Mesenchymal stem cell (in vitro differentiated cells and primary cell): Measurements from ENCODE around the gene PRKCB.
A peak's percentile ranks its signal among the peaks of the same experiment; 100 is the strongest.

Source experiments
- DNase-seq: peaks from one replicate; pipeline ENCODE4 v3.0.0-alpha.2; 2013
- H2AFZ ChIP-seq: one replicate; pipeline ENCODE4 v1.6.1; 2013; ENCODE audit warnings: low read depth, mild to moderate bottlenecking, control low read depth, inconsistent platforms, low read length, moderate library complexity
- H2AK5ac ChIP-seq: 2 replicates; pipeline ENCODE4 v1.6.1; 2013; ENCODE audit warnings: low read length, moderate library complexity, mild to moderate bottlenecking, inconsistent platforms; ENCODE audit not compliant: severe bottlenecking
- H2BK120ac ChIP-seq: one replicate; pipeline ENCODE4 v1.6.1; 2013; ENCODE audit warnings: low read depth, mild to moderate bottlenecking, inconsistent platforms, low read length, moderate library complexity
- H2BK12ac ChIP-seq, 2 experiments: one replicate each; pipeline ENCODE4 v1.6.1; 2013; ENCODE audit warnings: inconsistent platforms in 2 of 2, low read length in 2 of 2, mild to moderate bottlenecking in 2 of 2, moderate library complexity in 2 of 2, control low read depth in 1 of 2
- H2BK15ac ChIP-seq: one replicate; pipeline ENCODE4 v1.6.1; 2013; ENCODE audit warnings: mild to moderate bottlenecking, low read depth, inconsistent platforms; ENCODE audit not compliant: poor library complexity, severe bottlenecking
- H2BK5ac ChIP-seq: 2 replicates; pipeline ENCODE4 v1.6.1; 2013; ENCODE audit warnings: low read depth, mild to moderate bottlenecking, low read length, control low read depth, inconsistent platforms; ENCODE audit not compliant: poor library complexity, severe bottlenecking
- H3K14ac ChIP-seq, 2 experiments: one replicate each; pipeline ENCODE4 v1.6.1; 2013; ENCODE audit warnings: inconsistent platforms in 2 of 2, low read length in 2 of 2, control low read depth in 1 of 2, mild to moderate bottlenecking in 1 of 2, moderate library complexity in 1 of 2
- H3K18ac ChIP-seq, 2 experiments: one replicate each; pipeline ENCODE4 v1.6.1; 2013; ENCODE audit warnings: inconsistent platforms in 2 of 2, low read length in 2 of 2, control low read depth in 1 of 2, low read depth in 1 of 2, mild to moderate bottlenecking in 1 of 2
- H3K23ac ChIP-seq, 2 experiments: one replicate each; pipeline ENCODE4 v1.6.1; 2013; ENCODE audit warnings: inconsistent platforms in 2 of 2, low read length in 2 of 2, mild to moderate bottlenecking in 2 of 2, moderate library complexity in 2 of 2, control low read depth in 1 of 2
- H3K27ac ChIP-seq: 2 replicates; pipeline ENCODE4 v1.5.1; 2013; ENCODE audit warnings: mild to moderate bottlenecking, moderate library complexity, low read length, control low read depth, inconsistent platforms; ENCODE audit not compliant: poor library complexity, severe bottlenecking
- H3K27me3 ChIP-seq, 2 experiments: 2 replicates each; pipeline versions ENCODE4 v1.6.1 to v1.7.0; 2013; ENCODE audit warnings: low read length in 2 of 2, mild to moderate bottlenecking in 2 of 2, moderate library complexity in 2 of 2, control low read depth in 1 of 2, inconsistent platforms in 1 of 2; ENCODE audit not compliant: control insufficient read depth in 1 of 2, insufficient read depth in 1 of 2
- H3K36me3 ChIP-seq, 2 experiments: 2 replicates each; pipeline versions ENCODE4 v1.6.1 to v1.7.0; 2013; ENCODE audit warnings: low read length in 2 of 2, control low read depth in 1 of 2, inconsistent platforms in 1 of 2, low read depth in 1 of 2, mild to moderate bottlenecking in 1 of 2; ENCODE audit not compliant: insufficient read depth in 2 of 2, control insufficient read depth in 1 of 2
- H3K4ac ChIP-seq, 2 experiments: one replicate each; pipeline ENCODE4 v1.6.1; 2013; ENCODE audit warnings: inconsistent platforms in 2 of 2, low read length in 2 of 2, mild to moderate bottlenecking in 2 of 2, moderate library complexity in 2 of 2, control low read depth in 1 of 2, low read depth in 1 of 2
- H3K4me1 ChIP-seq: 2 replicates; pipeline ENCODE4 v1.6.1; 2013; ENCODE audit warnings: low read depth, low read length, control low read depth; ENCODE audit not compliant: control insufficient read depth, insufficient read depth
- H3K4me2 ChIP-seq: 2 replicates; pipeline ENCODE4 v1.6.1; 2013; ENCODE audit warnings: low read length, mild to moderate bottlenecking, inconsistent platforms; ENCODE audit not compliant: poor library complexity, severe bottlenecking
- H3K4me3 ChIP-seq, 2 experiments: 2 replicates each; pipeline versions ENCODE4 v1.5.1 to v1.7.0; 2013; ENCODE audit warnings: low read length in 2 of 2, mild to moderate bottlenecking in 2 of 2, control low read depth in 1 of 2, low read depth in 1 of 2; ENCODE audit not compliant: insufficient read depth in 1 of 2
- H3K79me1 ChIP-seq: replicated peaks from 2 replicates; pipeline ENCODE4 v1.6.1; 2013; ENCODE audit warnings: mild to moderate bottlenecking, control low read depth, low read length, inconsistent platforms; ENCODE audit not compliant: poor library complexity, severe bottlenecking
- H3K9ac ChIP-seq: 2 replicates; pipeline ENCODE4 v1.7.0; 2013; ENCODE audit warnings: mild to moderate bottlenecking, low read length, moderate library complexity
- H3K9me3 ChIP-seq: 2 replicates; pipeline ENCODE4 v1.7.0; 2013; ENCODE audit warnings: mild to moderate bottlenecking, low read length; ENCODE audit not compliant: control insufficient read depth
- H4K8ac ChIP-seq: one replicate; pipeline ENCODE4 v1.6.1; 2013; ENCODE audit warnings: inconsistent platforms, mild to moderate bottlenecking, low read length, moderate library complexity
- H4K91ac ChIP-seq: one replicate; pipeline ENCODE4 v1.6.1; 2013; ENCODE audit warnings: mild to moderate bottlenecking, low read length, inconsistent platforms
- WGBS: methylation state at CpG from one replicate; pipeline ENCODE4 v1.1.7; 2013; ENCODE audit warnings: mixed read lengths; 5-methylcytosine and 5-hydroxymethylcytosine counted together

Gene PRKCB

DNA sequence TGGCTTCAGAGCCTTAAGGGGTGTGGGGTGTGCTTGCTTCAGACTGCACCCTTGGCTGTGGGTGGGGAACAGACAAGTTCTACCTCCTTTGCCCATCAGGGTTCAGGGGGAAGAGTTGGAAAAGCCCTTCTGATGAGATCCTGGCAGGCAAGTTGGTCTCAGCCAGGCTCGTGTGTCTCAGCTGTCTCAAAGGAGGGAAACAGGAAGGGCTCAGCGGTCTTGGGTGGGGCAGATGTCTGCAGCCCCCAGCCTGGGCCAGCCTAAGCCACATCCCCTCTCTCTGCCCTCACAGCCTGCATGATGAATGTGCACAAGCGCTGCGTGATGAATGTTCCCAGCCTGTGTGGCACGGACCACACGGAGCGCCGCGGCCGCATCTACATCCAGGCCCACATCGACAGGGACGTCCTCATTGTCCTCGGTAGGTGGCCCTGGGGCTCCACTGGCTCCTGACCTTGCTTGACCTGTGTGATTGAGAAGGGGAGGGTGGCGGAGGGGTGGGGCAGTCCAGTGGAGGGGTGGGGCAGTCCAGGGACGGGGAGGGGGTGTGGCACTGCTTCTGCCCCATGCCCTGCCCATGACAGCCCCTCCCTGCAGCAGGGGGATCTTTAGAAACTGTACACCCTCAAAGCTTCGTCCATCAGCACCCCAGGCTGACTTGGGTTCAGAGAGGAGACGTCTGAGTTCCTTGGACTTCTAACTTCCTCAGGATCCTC is 199.5 kb downstream of the PRKCB start:
- DNase-seq = no peak
- no peak overlapping the region for H2BK120ac ChIP-seq
- no peak overlapping the region for H3K23ac ChIP-seq
- WGBS = 85% methylated on average over 14 of the region's 17 CpGs
- no peaks in the 10 kb centered on the region for H3K79me1 ChIP-seq
- H3K4me1 ChIP-seq = no peaks in the 10 kb centered on the region
- no peak overlapping the region for H3K4ac ChIP-seq
- no peak overlapping the region for H3K9ac ChIP-seq
- no peak overlapping the region for H3K27ac ChIP-seq
- H2AFZ ChIP-seq = no peak overlapping the region
- no peak overlapping the region for H3K14ac ChIP-seq
- no peaks in the 10 kb centered on the region for H3K36me3 ChIP-seq
- no peak overlapping the region for H2AK5ac ChIP-seq
- no peak overlapping the region for H4K91ac ChIP-seq
- no peak overlapping the region for H2BK5ac ChIP-seq
- no peak overlapping the region for H3K18ac ChIP-seq
- H2BK12ac ChIP-seq = no peak overlapping the region
- no peak overlapping the region for H2BK15ac ChIP-seq
- no peak overlapping the region for H4K8ac ChIP-seq
- no peak overlapping the region for H3K4me3 ChIP-seq
- peaks cover 0 to 35% of the 10 kb centered on the region in 2 experiments for H3K27me3 ChIP-seq
- peaks cover 5% of the 10 kb centered on the region for H3K9me3 ChIP-seq
- H3K4me2 ChIP-seq = no peak overlapping the region

DNA sequence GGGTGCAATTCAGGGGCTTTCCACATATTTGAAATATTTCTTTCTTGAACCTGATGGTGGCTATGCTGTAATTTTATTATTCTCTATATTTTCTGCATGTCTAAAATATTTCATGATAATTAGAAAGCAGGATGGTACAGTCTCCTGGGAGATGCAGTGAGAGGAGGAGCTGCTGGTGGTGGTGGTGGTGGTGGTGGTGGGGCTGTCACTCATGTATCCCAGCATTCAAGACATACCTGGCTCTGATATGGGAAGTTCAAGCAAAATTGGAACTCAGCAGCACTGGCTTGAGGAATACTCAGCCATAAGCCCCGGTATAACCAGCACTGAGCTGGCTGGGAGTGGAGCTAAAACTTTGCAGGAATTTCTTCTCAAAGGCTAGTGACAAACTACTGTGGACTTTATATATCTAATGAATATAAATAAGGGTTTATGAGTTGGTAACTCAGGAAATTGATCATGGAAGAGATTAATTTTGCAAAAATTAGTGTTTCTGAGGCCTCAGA is 200.3 kb downstream of the PRKCB start:
- 69% methylated on average over 1 of the region's 1 CpG for WGBS
- no peak overlapping the region for H3K23ac ChIP-seq
- no peak overlapping the region for H2BK5ac ChIP-seq

DNA sequence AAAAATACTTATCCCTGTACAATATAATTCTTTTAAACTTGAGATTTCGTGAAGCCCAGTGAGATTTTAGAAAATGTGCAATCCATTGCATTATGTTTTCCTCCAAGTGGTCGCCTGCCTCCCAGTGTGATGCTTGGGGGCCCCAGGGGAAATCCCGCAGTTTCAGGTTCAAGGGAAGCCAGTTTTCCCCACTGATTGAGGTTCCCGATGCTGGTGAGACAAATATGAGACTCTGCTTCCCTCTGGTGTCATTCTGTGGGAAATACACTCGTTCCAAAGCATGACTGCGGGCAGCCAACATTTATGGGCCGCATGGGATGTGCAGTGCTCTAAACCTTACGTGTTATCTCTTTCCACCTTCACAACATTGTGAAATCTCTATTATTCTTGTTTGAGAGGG is 200.8 kb downstream of the PRKCB start:
- H3K9me3 ChIP-seq = peaks cover 5% of the 10 kb centered on the region
- no peak overlapping the region for H3K9ac ChIP-seq
- H2BK5ac ChIP-seq = no peak overlapping the region
- no peak overlapping the region for H2BK120ac ChIP-seq
- H3K4me2 ChIP-seq = no peak overlapping the region
- no peak overlapping the region for H4K8ac ChIP-seq
- 21% methylated on average over 8 of the region's 8 CpGs for WGBS
- H2BK12ac ChIP-seq = no peak overlapping the region
- H3K79me1 ChIP-seq = no peaks in the 10 kb centered on the region
- no peak overlapping the region for H3K14ac ChIP-seq
- peak; percentile 33 for DNase-seq
- H3K18ac ChIP-seq = no peak overlapping the region
- no peak overlapping the region for H2AK5ac ChIP-seq
- peaks cover 0 to 41% of the 10 kb centered on the region in 2 experiments for H3K27me3 ChIP-seq
- H3K4me3 ChIP-seq = no peak overlapping the region
- no peak overlapping the region for H3K27ac ChIP-seq
- H3K36me3 ChIP-seq = no peaks in the 10 kb centered on the region
- H2BK15ac ChIP-seq = no peak overlapping the region
- no peak overlapping the region for H3K4ac ChIP-seq
- H3K4me1 ChIP-seq = no peaks in the 10 kb centered on the region
- H3K23ac ChIP-seq = no peak overlapping the region
- H2AFZ ChIP-seq = no peak overlapping the region
- no peak overlapping the region for H4K91ac ChIP-seq

More for the DNA sequence above, 200.3 kb downstream of the PRKCB start:
- no peak overlapping the region for H2BK15ac ChIP-seq
- H3K4me2 ChIP-seq = no peak overlapping the region
- no peak overlapping the region for H2AFZ ChIP-seq
- no peak for DNase-seq
- peaks cover 0 to 41% of the 10 kb centered on the region in 2 experiments for H3K27me3 ChIP-seq
- H4K8ac ChIP-seq = no peak overlapping the region
- no peak overlapping the region for H3K9ac ChIP-seq
- no peak overlapping the region for H4K91ac ChIP-seq
- no peak overlapping the region for H3K4ac ChIP-seq
- peaks cover 5% of the 10 kb centered on the region for H3K9me3 ChIP-seq
- H3K14ac ChIP-seq = no peak overlapping the region
- no peak overlapping the region for H2BK12ac ChIP-seq
- no peak overlapping the region for H2AK5ac ChIP-seq
- no peak overlapping the region for H3K27ac ChIP-seq
- no peaks in the 10 kb centered on the region for H3K4me1 ChIP-seq
- no peak overlapping the region for H3K18ac ChIP-seq
- no peaks in the 10 kb centered on the region for H3K36me3 ChIP-seq
- H3K4me3 ChIP-seq = no peak overlapping the region
- no peaks in the 10 kb centered on the region for H3K79me1 ChIP-seq
- no peak overlapping the region for H2BK120ac ChIP-seq

DNA sequence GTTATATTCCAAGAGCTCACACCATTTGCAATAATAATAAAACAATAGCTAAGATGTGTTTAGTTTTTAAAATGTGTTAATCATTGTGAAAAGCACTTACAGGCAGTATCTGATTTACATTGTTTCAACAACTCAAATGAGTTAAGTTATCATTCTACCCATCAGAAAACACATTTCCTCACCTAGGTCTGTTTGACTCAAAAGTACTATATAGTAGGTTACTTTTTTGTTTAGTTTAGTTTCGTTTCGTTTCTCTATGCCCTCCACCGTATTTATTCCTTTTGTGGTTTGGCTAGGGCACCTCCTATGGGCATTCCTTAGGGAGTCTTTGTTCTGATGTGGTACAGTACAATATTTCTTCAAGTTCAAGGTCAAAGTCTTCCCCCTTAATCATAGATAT is 201.6 kb downstream of the PRKCB start:
- Histone ChIP-seq H2AK5ac (no peak overlapping the region), H2BK12ac (no peak overlapping the region), H3K23ac (no peak overlapping the region), H3K36me3 (no peaks in the 10 kb centered on the region), H3K4me2 (no peak overlapping the region), H3K27ac (no peak overlapping the region), H3K4me1 (no peaks in the 10 kb centered on the region), H3K27me3 (peaks cover 0 to 41% of the 10 kb centered on the region in 2 experiments), H3K4me3 (no peak overlapping the region), H3K79me1 (no peaks in the 10 kb centered on the region), H3K4ac (no peak overlapping the region), H2BK15ac (no peak overlapping the region), H2BK5ac (no peak overlapping the region), H3K18ac (no peak overlapping the region), H3K9me3 (peaks cover 5% of the 10 kb centered on the region), H2AFZ (no peak overlapping the region), H3K9ac (no peak overlapping the region), H3K14ac (no peak overlapping the region), H4K8ac (no peak overlapping the region), H4K91ac (no peak overlapping the region), H2BK120ac (no peak overlapping the region)
- DNase-seq = no peak
- 56% methylated on average over 3 of the region's 3 CpGs for WGBS
